ENCODE measurements around the gene SLC27A5.
"Not testable (repeated sequence)": the region's sequence is repeated elsewhere in the genome, so short reads cannot be mapped to it uniquely, and the experiment has no call there.

The SLC27A5 gene

GRCh38 chr19:58545286-58546018, 33.7 kb upstream of the SLC27A5 start:
- Histone ChIP-seq H3K36me3 (ENCODE audit: control insufficient read depth, insufficient read depth, low read length) (no peaks in the 10 kb centered on the region), H3K4me1 (peaks cover 18% of the 10 kb centered on the region)
- no peak for TF ChIP-seq CTCF (IDR thresholded peaks at IDR 0.05)

GRCh38 chr19:58544591-58545285, 32.9 kb upstream of the SLC27A5 start:
- H3K4me1 ChIP-seq = peaks cover 18% of the 10 kb centered on the region
- no peaks in the 10 kb centered on the region for H3K36me3 ChIP-seq (ENCODE audit: control insufficient read depth, insufficient read depth, low read length)
- no peaks in the 10 kb centered on the region for H3K27me3 ChIP-seq (ENCODE audit: control insufficient read depth, insufficient read depth, low read length)
- H3K9ac ChIP-seq = peak overlapping the region; percentile 76
- H3K4me3 ChIP-seq (ENCODE audit: low read depth, low read length) = peak overlapping the region; percentile 75
- no peak for TF ChIP-seq CTCF (IDR thresholded peaks at IDR 0.05)
- peak overlapping the region; percentile 86 for H2AFZ ChIP-seq
- peak overlapping the region; percentile 92 for H3K27ac ChIP-seq
- peak overlapping the region; percentile 80 for H3K4me2 ChIP-seq (ENCODE audit: low read length)
- no peaks in the 10 kb centered on the region for H3K9me3 ChIP-seq (ENCODE audit: control insufficient read depth, low read length)
- peaks cover 36% of the 10 kb centered on the region for H3K79me2 ChIP-seq

More at GRCh38 chr19:58545286-58546018, 33.7 kb upstream of the SLC27A5 start:
- H3K27ac ChIP-seq = peak overlapping the region; percentile 63
- no peak overlapping the region for H2AFZ ChIP-seq
- H3K79me2 ChIP-seq = peaks cover 36% of the 10 kb centered on the region
- peak overlapping the region; percentile 59 for H3K4me3 ChIP-seq (ENCODE audit: low read depth, low read length)
- no peaks in the 10 kb centered on the region for H3K9me3 ChIP-seq (ENCODE audit: control insufficient read depth, low read length)
- peak overlapping the region; percentile 76 for H3K9ac ChIP-seq
- no peaks in the 10 kb centered on the region for H3K27me3 ChIP-seq (ENCODE audit: control insufficient read depth, insufficient read depth, low read length)
- peak overlapping the region; percentile 73 for H3K4me2 ChIP-seq (ENCODE audit: low read length)

DNA sequence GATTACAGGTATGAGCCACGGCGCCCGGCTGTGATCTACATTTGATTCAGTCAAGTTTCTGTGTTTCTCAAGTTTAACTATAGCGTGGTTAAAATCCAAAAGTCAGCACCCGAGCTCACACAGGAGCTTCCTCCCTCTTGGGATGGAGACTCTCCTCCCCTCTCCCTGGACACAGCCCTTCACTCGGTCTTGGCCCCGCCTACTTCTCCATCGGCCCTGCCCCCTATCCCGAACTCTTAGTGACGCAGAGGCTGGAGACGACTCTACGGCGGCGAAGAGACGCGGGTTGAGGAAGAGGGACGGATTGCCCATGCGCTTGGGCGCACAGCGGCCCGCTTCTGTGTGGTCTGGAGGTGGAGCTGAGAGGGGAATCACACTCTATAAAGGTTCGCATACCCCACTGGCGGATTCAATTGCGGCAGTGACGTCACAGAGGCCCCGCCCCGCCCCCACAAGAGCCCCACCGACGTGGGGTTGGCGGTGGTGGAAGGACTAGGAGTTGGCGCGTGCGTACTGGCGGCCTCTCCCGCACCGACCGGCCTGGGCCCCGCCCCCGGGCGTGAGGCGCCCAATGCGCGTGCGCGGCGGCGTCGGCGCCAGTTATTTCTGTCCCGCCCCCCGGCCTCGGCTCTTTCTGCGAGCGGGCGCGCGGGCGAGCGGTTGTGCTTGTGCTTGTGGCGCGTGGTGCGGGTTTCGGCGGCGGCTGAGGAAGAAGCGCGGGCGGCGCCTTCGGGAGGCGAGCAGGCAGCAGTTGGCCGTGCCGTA, 32.2 kb upstream of the SLC27A5 start, which contains the start of gene TRIM28:
TRIM28 (plus strand) TSS at position 239 of the 765 bp plus-strand sequence. CDS start 694 bp downstream, outside the sequence.
- no peaks in the 10 kb centered on the region for H3K27me3 ChIP-seq (ENCODE audit: control insufficient read depth, insufficient read depth, low read length)

GRCh38 chr19:58542641-58543372, 31.0 kb upstream of the SLC27A5 start:
- Histone ChIP-seq H3K4me1 (peaks cover 18% of the 10 kb centered on the region), H3K79me2 (peaks cover 27% of the 10 kb centered on the region)
- H3K27ac ChIP-seq; H3K9me3 ChIP-seq (ENCODE audit: control insufficient read depth, low read length); H3K27me3 ChIP-seq (ENCODE audit: control insufficient read depth, insufficient read depth, low read length); H3K36me3 ChIP-seq (ENCODE audit: control insufficient read depth, insufficient read depth, low read length); H3K4me2 ChIP-seq (ENCODE audit: low read length); H3K9ac ChIP-seq; H3K4me3 ChIP-seq (ENCODE audit: low read depth, low read length); H2AFZ ChIP-seq: not testable (repeated sequence)

More for the DNA sequence above, 32.2 kb upstream of the SLC27A5 start, which contains the start of gene TRIM28:
- H3K36me3 ChIP-seq (ENCODE audit: control insufficient read depth, insufficient read depth, low read length) = no peaks in the 10 kb centered on the region
- peak within 1 kb of the TSS; percentile 76 for H3K9ac ChIP-seq
- peak within 1 kb of the TSS; percentile 75 for H3K4me3 ChIP-seq (ENCODE audit: low read depth, low read length)
- TF ChIP-seq CTCF (IDR thresholded peaks at IDR 0.05) = no peak
- peaks cover 32% of the 10 kb centered on the region for H3K79me2 ChIP-seq
- H3K4me1 ChIP-seq = peaks cover 18% of the 10 kb centered on the region
- peak within 1 kb of the TSS; percentile 92 for H3K27ac ChIP-seq
- no peaks in the 10 kb centered on the region for H3K9me3 ChIP-seq (ENCODE audit: control insufficient read depth, low read length)
- peak within 1 kb of the TSS; percentile 86 for H2AFZ ChIP-seq
- H3K4me2 ChIP-seq (ENCODE audit: low read length) = peak within 1 kb of the TSS; percentile 80

DNA sequence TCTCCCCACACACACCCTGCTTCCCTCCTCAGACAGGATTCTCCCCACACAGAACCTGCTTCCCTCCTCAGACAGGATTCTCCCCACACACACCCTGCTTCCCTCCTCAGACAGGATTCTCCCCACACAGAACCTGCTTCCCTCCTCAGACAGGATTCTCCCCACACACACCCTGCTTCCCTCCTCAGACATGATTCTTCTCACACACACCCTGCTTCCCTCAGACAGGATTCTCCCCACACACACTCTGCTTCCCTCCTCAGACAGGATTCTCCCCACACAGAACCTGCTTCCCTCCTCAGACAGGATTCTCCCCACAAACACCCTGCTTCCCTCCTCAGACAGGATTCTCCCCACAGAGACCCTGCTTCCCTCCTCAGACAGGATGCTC, 27.4 kb upstream of the SLC27A5 start:
- not testable (repeated sequence) for H3K79me2 ChIP-seq; H3K27me3 ChIP-seq (ENCODE audit: control insufficient read depth, insufficient read depth, low read length); H3K4me2 ChIP-seq (ENCODE audit: low read length); H3K9ac ChIP-seq; H3K4me3 ChIP-seq (ENCODE audit: low read depth, low read length); H3K36me3 ChIP-seq (ENCODE audit: control insufficient read depth, insufficient read depth, low read length); H2AFZ ChIP-seq; H3K9me3 ChIP-seq (ENCODE audit: control insufficient read depth, low read length); H3K27ac ChIP-seq; H3K4me1 ChIP-seq
